GM12873 (cell line): Measurements from ENCODE around the gene HCAR3.
"Not testable (repeated sequence)": the region's sequence is repeated elsewhere in the genome, so short reads cannot be mapped to it uniquely, and the experiment has no call there.

Source experiments
- TF ChIP-seq, protein P1 (sequence below): IDR thresholded peaks from 2 replicates; pipeline ENCODE4 v1.5.1; 2012; ENCODE audit warnings: low read depth, mild to moderate bottlenecking, moderate library complexity, low read length, control low read depth; ENCODE audit not compliant: insufficient read depth; ENCODE audit errors: missing control alignments

The HCAR3 gene

DNA sequence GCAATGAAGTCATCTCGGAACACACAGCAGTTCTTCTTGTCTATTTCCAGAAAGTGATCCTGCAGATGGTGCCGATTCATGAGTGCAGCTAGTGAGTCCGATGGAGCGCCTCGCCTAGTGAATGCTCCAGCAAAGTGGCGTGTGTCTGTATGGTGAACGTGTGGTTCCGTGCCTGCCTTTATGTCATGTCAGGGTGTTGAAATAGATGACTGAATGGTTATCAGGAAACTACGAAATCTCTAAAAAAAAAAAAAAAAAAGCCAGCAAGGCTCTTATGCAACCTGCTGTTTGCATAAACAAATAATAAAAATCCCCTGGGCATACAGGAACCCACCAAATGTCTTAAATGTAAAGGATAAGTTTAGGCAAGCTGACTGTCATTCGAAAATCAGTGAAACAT lies at the start of gene HCAR3:
Gene HCAR3 (minus strand): TSS at position 154 of the 400 bp plus-strand sequence. CDS start 74 bp downstream, at position 80.
- TF ChIP-seq, protein P1, sequence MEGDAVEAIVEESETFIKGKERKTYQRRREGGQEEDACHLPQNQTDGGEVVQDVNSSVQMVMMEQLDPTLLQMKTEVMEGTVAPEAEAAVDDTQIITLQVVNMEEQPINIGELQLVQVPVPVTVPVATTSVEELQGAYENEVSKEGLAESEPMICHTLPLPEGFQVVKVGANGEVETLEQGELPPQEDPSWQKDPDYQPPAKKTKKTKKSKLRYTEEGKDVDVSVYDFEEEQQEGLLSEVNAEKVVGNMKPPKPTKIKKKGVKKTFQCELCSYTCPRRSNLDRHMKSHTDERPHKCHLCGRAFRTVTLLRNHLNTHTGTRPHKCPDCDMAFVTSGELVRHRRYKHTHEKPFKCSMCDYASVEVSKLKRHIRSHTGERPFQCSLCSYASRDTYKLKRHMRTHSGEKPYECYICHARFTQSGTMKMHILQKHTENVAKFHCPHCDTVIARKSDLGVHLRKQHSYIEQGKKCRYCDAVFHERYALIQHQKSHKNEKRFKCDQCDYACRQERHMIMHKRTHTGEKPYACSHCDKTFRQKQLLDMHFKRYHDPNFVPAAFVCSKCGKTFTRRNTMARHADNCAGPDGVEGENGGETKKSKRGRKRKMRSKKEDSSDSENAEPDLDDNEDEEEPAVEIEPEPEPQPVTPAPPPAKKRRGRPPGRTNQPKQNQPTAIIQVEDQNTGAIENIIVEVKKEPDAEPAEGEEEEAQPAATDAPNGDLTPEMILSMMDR = not testable (repeated sequence)

DNA sequence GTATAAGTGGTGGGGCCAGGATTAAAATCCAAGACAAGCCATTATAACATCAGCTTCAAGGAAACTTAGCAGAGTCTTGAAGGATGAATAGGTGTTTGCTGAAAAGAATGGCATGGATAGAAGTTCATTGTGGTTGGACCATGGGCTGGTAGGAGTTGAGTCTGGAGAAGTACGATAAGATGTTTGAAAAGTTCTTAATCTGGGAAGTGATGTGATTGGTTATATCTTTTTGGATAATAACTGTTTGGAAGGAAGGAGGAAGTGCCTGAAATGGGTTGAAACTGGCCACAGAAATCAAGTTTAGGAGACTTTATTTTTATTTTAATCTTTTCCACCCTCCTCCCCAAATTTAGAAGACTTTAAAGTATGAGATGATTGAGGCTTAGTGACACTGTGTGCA lies 41.0 kb upstream of the HCAR3 start:
- TF ChIP-seq, protein P1 = no peak

DNA sequence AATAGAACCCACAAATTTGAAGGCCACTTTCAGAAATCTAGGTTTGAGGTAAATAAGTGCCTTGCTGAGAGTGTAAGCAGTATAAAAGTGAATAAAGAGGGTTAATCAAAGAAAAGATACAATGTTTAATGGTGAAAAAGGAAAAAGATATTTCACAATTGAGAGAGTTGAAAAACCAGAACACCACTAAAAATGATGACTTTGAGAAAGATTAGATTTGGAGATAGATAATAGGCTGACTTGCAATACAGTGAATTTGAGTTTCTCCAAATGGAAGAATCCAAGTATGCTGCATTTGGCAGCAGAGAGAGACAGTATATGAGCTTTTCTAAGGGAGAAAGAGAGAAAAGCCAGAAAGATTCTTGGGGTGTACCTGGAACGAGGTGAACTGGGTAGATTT lies 38.2 kb upstream of the HCAR3 start:
- TF ChIP-seq, protein P1 = no peak

DNA sequence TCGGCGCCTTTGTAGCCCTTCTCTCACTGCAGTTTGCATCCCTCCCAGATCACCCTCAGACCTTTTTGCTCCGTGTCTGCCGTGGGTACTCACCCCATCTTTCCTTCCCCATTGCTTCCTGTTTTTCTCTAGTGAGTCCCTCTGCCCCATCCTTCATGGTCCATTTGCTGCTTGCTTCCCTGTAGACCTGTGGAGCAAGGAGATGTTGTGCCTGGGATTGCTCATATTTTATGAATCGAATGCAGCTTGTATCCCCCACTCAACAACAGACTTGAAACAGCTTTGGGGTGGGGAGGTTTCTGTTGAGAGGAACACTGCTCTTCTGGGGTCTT lies 36.7 kb upstream of the HCAR3 start:
- TF ChIP-seq, protein P1 = no peak

DNA sequence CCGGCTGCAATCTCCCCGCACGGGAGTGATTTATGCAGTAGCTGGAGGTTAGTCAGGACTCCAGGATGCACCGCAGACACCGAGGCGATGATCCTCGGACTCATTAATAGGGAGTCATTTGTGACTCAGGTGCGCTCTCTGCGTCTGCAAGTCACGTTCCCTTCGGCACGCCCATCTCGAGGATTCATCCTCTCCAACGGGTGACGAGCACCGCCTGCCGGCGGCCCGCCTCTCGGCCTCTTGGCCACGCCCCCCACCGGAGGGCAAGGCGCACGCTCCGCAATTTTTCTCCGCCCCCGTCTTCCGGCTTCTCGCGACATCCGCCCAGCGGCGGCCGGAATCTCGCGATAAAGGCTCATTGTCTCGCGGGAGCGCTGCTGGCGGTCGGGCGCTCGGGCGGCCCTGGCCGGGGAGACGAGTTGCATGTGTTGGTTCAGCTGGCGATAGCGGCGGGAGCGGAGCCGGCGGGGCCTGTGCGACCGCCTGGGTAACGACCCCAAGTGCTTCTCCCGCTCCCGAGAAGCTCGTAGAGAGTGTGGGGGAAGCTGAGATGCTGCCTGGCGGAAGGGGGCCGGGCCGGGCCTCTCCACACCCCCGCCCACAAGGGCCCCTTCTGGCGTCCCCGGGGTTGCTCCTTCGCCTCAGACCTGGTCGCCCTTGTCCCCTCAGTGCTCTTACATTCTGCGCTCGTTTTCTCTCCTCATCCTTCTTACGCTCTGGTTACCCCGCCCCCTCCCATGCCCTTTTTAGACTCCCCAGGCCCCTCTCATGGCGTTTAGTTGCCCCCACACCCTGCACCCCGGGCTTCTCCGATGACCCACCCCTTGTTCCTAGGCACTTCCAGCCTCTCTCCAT lies 36.1 kb upstream of the HCAR3 start, which contains the start of gene DENR:
Gene DENR (plus strand): TSS at position 361 of the 855 bp plus-strand sequence. CDS start 878 bp downstream, outside the sequence.
- TF ChIP-seq, protein P1 = peak; percentile 95

DNA sequence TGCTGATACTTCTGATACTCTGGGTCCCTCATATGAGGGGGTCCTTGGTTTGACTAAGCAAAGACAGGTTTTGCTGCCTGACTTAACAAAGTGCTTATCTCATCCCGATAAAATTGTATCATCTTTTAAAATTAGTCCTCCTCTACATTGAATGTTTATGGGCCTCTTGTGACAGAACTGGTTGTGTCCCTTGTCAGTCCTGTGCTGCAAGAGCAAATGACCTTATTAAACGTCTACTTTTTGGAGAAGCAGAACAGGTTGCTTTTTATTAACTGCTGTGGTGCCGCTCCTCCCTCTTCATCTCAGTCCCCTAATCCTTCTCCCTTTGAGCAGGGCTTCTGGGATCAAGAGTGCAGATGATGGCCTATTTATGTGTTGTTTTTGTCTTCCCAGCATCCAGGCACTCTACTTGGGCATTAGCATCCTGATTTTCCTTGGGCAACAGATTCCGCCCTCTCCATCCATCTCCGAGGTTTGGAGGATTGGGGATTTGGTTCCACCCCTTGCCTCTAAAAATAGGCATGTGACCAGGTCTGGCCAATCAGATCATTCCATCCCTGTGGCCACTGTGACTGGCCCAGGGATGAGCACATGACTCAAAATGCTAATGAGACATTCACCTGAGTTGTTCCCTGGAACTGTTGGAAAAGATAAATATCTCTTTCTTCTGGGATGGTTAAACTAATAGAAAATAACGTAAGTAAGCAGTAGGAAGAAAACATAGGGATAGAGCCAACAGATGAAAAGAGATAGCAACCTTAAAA lies 33.1 kb upstream of the HCAR3 start:
- TF ChIP-seq, protein P1 = no peak
